Measurements from ENCODE around the gene CBFB. TPM values are rescaled to one million over a fixed set of nuclear protein-coding genes. Genes with fewer than 3 reads are reported as not detected.

The CBFB gene
- total RNA-seq, 4 donors from 2014 or later = 38.9 to 105 (median 96.5) TPM

GRCh38 chr16:67101311-67102082, 72.5 kb downstream of the CBFB start:
- Histone ChIP-seq H3K36me3 (peaks cover 0 to 8% of the 10 kb centered on the region in 2 donors), H3K4me1 (peaks cover 9 to 23% of the 10 kb centered on the region in 2 donors), H3K27ac (no peak overlapping the region), H3K9me3 (no peaks in the 10 kb centered on the region), H3K4me3 (no peak overlapping the region), H3K27me3 (no peaks in the 10 kb centered on the region)
- TF ChIP-seq CTCF (IDR thresholded peaks at IDR 0.05 in 4 of 5, conservative IDR thresholded peaks at IDR 0.05 in 1 of 5) (no peak), POLR2A (IDR thresholded peaks at IDR 0.05) (no peak)
- no peak for ATAC-seq
- intact Hi-C loops (cut with DNase I; ENCODE audit: low total_unique reads) (loop anchor here (2.0 to 5.0 kb wide), 2 partner anchors 84 to 125 kb away; no protein-coding TSS in a partner anchor), in situ Hi-C loops (cut with MboI; ENCODE audit: low sequenced_read_pairs in 4 of 4) (no loop called here)
- no peak for DNase-seq

- no peak overlapping the region for H3K4me3 ChIP-seq
- in situ Hi-C loops (cut with MboI; ENCODE audit: low sequenced_read_pairs in 4 of 4) (no loop called here), intact Hi-C loops (cut with DNase I; ENCODE audit: low total_unique reads) (loop anchor here (5.0 kb wide), 1 partner anchor 87 kb away; no protein-coding TSS in a partner anchor)
- DNase-seq = no peak
- H3K27me3 ChIP-seq = no peaks in the 10 kb centered on the region
- H3K36me3 ChIP-seq = peaks cover 0 to 8% of the 10 kb centered on the region in 2 donors
- peaks cover 4 to 21% of the 10 kb centered on the region in 2 donors for H3K4me1 ChIP-seq
- peak in 1 of 2 donors; percentile 38 for ATAC-seq
- TF ChIP-seq POLR2A (IDR thresholded peaks at IDR 0.05) (no peak), CTCF (IDR thresholded peaks at IDR 0.05 in 4 of 5, conservative IDR thresholded peaks at IDR 0.05 in 1 of 5) (peak in 4 of 5 experiments; percentile 5 to 42 (median 24))
- H3K27ac ChIP-seq = no peak overlapping the region
- H3K9me3 ChIP-seq = no peaks in the 10 kb centered on the region
These were observed 75.1 kb downstream of the CBFB start for GRCh38 chr16:67104061-67104460.

GRCh38 chr16:67104845-67105244, 75.9 kb downstream of the CBFB start:
- TF ChIP-seq POLR2A (IDR thresholded peaks at IDR 0.05) = no peak
- no peak for TF ChIP-seq CTCF (IDR thresholded peaks at IDR 0.05 in 4 of 5, conservative IDR thresholded peaks at IDR 0.05 in 1 of 5)
- no peak for DNase-seq
- H3K27me3 ChIP-seq = no peaks in the 10 kb centered on the region
- in situ Hi-C loops (cut with MboI; ENCODE audit: low sequenced_read_pairs in 4 of 4) (no loop called here), intact Hi-C loops (cut with DNase I; ENCODE audit: low total_unique reads) (loop anchor here (5.0 kb wide), 1 partner anchor 88 kb away; no protein-coding TSS in a partner anchor)
- peak overlapping the region in 2 of 4 donors; percentile 33 to 41 for H3K27ac ChIP-seq
- H3K36me3 ChIP-seq = peaks cover 0 to under 1% of the 10 kb centered on the region in 2 donors
- peaks cover 9 to 24% of the 10 kb centered on the region in 2 donors for H3K4me1 ChIP-seq
- H3K9me3 ChIP-seq = no peaks in the 10 kb centered on the region
- ATAC-seq = no peak
- H3K4me3 ChIP-seq = no peak overlapping the region

- in situ Hi-C loops (cut with MboI; ENCODE audit: low sequenced_read_pairs in 4 of 4) (no loop called here), intact Hi-C loops (cut with DNase I; ENCODE audit: low total_unique reads) (no loop called here)
- Histone ChIP-seq H3K27ac (peak overlapping the region in 2 of 4 donors; percentile 33 to 41), H3K9me3 (no peaks in the 10 kb centered on the region), H3K27me3 (no peaks in the 10 kb centered on the region), H3K4me1 (peaks cover 11 to 24% of the 10 kb centered on the region in 2 donors), H3K36me3 (no peaks in the 10 kb centered on the region), H3K4me3 (no peak overlapping the region)
- TF ChIP-seq CTCF (IDR thresholded peaks at IDR 0.05 in 4 of 5, conservative IDR thresholded peaks at IDR 0.05 in 1 of 5) = no peak
- TF ChIP-seq POLR2A (IDR thresholded peaks at IDR 0.05) = no peak
- DNase-seq = no peak
- no peak for ATAC-seq
These were observed 76.3 kb downstream of the CBFB start for GRCh38 chr16:67105246-67105645.
